Measurements from ENCODE around the gene TLN1.

The TLN1 gene

DNA sequence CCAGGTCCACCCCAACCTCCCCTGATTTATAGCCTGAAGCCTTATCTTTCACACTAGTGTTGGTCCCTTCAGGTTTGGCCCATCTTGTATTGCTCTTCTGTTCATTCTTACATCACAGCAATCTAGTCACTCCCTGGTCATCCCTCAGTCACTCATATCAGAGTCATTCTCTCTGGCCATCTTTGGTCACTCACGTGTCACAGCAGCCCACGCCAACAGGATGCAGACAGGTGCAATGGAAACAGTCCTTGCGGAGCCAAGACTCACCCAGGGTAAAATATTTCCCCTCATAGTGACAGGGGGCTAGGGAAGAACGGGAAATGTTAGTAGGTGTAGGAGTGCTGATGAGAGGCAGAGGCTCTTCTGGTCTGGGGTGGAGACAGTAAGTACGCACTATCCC lies 21.5 kb upstream of the TLN1 start:
- DNase-seq (ENCODE audit: low read depth in 2 of 2), result no peak

DNA sequence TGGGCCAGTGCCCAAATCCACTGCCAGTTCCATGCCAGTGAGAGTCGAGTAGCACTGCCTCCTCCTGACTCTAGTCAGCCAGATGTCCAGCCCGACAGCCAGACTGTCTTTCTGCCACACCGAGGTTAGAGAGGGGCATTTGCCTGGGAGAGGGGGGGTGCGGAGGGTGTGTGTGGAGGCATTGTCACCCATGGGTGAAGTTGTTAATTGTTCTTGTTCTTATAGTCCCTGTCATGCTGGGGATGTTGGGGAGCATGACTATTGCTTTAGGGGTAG lies 18.2 kb upstream of the TLN1 start:
- no peak for DNase-seq (ENCODE audit: low read depth in 2 of 2)

DNA sequence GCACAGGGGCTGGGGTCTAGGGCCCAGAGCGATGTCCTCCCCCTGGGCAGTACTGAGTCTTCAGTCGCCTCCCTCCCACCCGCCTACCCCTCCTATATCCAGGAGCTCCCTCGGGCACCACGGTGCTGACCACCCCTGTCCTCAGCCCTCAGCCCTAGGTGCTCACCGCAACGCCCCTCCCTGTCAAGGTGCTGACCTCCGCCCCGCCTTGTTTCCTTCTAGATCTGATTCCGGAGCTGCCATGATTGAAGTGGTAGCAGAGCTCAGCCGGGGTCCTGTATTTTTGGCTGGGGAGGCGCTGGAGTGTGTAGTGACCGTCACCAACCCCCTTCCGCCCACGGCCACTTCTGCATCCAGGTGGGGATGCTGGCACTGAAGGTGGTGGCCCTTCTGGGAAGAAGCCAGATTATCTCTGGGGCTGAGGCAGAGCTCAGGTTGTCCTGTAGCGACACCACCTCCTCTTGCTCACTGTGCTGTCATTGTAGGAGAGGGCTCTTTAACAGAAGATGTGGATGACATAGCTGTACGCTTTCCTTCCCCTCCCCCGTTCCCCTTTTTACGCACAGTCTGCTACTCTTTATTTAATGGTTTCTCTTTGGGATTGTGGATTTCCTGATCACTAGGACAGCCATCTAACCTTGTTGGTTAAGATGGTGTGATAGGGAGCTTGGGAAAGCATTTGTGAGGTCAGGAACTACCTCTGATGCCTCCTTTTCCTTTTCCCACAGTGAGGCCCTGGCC lies 17.7 kb upstream of the TLN1 start:
- no peak for DNase-seq (ENCODE audit: low read depth in 2 of 2)

DNA sequence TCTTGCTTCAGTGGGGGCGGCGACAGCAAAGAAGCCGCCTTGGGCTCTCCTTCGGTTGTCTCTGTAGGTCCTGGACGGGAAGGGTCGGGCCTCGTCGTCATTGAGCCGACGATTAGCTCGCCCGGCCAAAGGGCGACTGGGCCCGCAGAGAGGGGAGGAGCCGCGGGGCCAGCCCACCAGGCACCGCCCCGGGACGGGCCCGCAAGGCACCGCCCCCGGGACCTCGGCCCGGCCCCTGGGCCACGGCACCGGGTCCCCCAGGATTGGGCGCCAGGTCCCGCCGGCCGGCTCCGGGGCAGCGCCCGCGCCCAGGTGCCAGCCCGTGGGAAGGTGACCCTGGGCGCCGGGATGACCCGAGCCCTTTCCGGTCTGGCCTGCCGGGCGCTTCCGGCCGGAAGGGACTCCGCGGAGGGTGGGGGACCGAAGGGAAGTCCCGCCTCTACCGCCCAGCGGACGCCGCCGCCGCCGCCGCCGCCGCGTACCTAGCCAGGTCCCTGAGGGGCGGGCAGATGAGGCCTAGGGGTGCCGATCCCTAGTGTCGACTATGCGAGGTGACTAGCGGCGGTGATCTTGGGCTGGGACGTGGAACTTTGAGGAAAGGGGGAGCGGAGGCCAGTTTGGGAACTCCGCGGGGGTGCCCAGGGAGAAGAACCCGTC lies 17.0 kb upstream of the TLN1 start, which contains the start of the genes GBA2 and RGP1:
GBA2 (minus strand) TSS at position 371 of the 657 bp plus-strand sequence. CDS start 524 bp downstream, outside the sequence.
RGP1 (plus strand) TSS at position 430 of the 657 bp plus-strand sequence. CDS start 469 bp downstream, outside the sequence.
- DNase-seq (ENCODE audit: low read depth in 2 of 2), result peak in 1 of 2 donors; percentile 59

DNA sequence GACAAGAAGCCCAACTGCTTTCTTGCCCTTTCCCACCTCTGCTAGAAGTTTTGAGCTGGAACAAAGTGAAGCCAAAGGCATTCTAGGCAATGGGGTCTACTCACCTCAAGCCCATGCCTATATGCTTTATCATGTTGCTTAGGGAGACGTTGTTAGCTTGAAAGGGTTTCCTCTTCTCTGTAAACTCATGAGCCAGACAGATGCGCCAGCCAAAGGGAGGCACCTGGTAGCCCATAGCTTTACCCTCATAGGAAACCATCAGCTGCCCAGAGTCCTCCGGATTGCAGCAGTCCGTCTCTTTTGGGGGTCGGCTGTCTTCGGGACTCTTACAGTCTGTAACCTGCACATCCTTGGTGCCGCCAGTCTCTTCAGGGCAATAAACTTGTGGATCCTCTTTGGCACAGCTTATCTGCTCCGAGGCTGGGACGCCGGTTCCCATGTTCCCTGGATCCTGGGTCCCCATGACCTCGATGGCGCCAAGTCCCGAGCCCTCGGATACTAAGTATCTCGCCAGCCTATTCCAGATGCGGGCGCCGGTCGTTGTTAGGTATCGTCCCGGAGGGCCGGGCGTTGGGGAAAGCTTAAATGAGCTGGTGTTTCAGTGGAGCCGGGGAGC lies 16.4 kb upstream of the TLN1 start:
- no peak for DNase-seq (ENCODE audit: low read depth in 2 of 2)

DNA sequence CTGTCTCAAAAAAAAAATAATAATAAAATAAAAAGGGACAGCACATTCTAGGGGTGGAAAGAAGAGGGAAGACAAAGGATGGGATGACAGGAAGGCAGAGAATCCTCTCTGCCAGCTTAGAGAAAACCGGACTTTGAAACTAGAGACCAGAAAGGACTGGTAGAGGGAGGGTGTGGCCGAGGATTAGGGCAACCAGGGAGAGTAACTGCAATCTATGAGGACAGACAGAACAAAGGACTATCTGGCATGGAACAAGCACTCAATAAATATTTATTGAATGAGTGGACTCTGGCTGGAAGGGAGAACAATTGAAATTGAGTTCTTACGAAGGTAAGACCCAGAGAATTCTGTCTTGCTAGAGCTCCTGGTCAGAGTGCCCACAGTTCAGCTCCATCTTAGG lies 14.6 kb upstream of the TLN1 start:
- DNase-seq (ENCODE audit: low read depth in 2 of 2), result no peak

DNA sequence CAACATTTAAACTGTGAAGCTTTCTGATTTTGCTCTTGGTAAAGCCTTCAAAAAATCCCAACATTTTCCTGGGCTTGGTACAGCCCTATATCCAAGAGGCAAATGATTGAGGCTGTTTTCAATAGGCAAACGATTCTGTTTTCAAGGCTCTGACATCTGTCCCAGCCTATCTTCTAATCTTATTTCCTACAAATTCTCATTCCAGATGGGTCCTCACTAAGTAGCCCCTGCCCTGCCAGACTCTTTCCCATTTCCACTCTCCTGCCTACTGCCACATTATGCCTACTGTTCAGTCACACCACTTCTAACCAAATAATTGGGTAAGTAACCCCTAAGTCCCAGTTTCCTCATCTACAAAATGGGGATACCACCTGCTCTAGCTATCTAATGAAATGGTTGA lies 13.6 kb upstream of the TLN1 start:
- no peak for DNase-seq (ENCODE audit: low read depth in 2 of 2)

DNA sequence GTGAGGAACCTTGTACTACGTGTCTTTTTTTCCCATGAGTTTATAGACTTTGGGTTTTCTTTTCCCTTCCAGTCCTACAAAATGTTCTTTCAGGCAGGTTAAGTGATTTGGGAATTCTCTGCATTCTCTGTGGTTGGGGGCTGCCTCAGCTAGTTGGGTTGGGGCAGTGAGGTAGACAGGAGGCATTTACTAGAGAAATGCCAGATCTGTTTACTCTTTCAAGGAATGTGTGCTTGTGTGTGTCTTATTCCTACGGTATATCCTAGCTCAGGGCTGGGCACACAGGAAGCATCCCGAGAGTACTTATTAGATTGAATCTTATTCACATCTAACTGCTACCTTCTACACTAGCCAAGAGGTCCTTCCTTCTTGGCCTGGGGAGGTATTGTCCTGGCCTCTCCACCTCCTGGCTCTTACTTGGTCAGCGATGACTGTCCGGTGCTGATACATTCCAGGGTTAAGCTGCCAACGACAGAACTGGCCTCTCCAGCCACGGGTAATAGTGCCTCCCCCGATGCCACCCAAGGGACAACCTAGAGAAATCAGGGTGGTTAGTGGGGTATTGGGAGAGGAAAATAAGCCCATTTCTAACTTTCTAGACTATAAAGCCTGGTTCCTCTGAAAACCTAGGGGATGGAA lies 12.0 kb upstream of the TLN1 start:
- DNase-seq (ENCODE audit: low read depth in 2 of 2), result no peak

DNA sequence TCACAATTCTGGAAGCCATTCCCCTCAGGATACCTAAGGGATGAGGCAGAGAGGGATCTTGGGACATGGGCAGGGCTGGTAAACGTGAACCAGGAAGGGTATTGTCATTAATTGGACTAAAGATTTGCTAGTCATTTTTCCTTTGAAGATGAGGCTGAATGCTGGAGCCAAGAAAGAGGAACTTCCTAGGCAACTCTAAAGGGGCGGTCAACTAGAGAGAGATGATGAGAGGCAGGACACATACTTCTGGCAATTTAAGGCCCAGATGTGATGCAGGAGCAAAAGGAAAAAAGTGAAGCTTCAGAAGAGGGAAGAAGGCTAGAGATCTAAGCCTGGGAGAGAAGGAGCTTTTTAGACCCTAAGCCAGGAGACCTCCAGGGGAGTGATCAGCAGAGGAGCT lies 11.5 kb upstream of the TLN1 start:
- DNase-seq (ENCODE audit: low read depth in 2 of 2), result no peak

DNA sequence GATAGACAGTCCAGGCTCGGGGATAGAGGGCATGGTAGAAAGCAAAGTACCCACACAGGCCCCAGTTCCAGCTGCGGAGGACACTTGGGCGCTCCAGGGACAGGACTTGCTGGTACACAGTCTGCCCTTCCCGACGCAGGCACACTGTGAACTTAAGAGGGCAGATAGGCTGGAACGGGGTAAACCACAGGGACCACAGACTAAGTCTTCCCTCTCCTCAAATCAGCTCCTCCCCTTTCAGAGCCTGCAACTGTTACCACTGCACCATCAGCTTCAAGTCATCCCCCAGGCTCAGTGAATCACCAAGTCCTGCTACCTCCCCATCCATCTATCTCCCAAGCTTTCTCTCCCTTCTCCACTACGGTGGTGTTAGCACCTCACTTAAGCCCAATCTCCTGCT lies 9.7 kb upstream of the TLN1 start:
- no peak for DNase-seq (ENCODE audit: low read depth in 2 of 2)

DNA sequence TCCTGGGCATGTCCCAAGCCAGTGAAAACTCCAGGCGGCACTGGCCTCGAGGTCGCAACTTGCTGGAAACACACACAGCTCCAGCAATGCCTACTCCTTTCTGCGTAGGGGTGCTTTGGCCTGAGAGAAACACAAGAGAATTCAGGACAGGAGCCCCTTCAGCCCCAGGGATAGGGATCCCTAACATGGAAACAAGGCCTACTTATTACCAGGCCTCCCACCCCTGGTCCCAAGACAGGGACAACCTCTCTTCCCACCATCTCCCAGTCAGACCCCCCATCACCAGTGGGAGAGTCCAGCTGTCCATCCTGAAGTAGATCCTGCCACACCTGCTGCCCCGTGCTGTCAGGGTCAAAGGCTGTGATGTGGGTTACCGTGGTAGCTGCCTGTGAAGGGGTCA lies 8.2 kb upstream of the TLN1 start:
- no peak for DNase-seq (ENCODE audit: low read depth in 2 of 2)

DNA sequence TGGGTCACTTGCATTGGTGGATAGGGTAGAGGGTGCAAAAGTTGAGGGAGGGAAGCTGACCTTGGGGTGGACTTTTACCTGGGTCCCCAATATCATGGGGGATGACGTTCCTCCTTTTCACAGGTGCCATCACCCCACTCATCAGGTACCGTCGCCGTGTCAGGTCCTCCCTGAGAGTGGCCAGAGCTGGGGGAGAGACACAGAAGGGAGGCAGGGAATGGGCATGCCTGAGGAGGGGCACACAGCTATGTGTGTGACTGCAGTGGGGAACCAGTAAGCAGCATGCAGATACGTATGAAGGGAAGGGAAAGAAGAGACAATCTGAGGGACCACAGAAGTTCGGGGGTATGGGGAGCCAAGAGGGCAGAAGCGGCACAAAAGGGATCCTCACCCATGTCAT lies 6.9 kb upstream of the TLN1 start:
- no peak for DNase-seq (ENCODE audit: low read depth in 2 of 2)

DNA sequence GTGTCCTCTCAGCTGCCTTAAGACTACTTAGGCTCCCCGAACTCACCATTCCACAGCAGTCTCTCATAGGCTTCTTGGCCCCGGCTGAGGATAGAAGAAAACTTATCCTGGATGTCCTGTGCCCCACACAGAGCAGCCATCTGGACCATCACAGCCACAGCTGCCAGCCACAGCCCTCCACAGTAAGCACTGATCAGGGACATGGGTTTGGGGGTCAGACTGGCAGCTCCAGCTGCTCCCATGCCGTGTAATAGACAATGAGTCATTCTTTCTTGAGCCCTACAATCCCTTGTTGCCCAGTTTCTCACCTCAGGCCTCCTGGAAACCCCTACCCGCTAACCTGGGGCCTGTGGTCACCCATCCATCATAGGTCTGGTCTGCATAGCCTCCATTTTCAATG lies 6.2 kb upstream of the TLN1 start:
- no peak for DNase-seq (ENCODE audit: low read depth in 2 of 2)

DNA sequence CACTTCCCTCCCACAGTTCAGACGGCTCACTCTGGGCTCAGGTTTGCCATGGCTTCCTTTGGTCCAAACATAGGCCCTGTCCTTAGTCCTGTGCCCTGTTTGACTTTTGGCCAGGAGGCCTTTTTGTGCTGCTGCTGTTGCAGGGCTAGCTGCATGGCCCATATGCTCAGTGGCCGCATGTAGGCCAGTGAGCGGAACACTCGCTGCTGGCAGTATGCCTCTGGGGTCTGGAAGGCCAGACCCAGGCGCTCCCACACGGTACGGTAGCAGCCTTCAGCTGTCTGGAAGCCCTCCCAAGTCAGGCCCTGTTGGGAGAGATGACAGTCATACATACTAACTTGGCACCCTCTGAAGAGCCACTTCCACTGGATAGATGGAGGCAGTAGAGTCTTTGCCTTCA lies 5.1 kb upstream of the TLN1 start:
- DNase-seq (ENCODE audit: low read depth in 2 of 2), result no peak

DNA sequence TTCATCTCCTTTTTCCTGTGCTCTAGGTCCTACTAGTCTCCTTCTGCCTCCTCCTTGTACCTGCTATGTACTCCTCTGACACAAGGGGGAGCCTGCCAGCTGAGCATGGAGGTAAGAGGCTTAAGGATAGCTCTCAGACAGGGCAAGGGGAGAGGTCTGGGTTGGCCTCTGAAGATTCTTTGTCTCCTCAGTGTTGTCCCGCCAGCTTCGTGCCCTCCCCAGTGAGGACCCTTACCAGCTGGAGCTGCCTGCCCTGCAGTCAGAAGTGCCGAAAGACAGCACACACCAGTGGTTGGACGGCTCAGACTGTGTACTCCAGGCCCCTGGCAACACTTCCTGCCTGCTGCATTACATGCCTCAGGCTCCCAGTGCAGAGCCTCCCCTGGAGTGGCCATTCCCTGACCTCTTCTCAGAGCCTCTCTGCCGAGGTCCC lies 4.2 kb upstream of the TLN1 start:
- DNase-seq (ENCODE audit: low read depth in 2 of 2), result peak in 1 of 2 donors; percentile 60

DNA sequence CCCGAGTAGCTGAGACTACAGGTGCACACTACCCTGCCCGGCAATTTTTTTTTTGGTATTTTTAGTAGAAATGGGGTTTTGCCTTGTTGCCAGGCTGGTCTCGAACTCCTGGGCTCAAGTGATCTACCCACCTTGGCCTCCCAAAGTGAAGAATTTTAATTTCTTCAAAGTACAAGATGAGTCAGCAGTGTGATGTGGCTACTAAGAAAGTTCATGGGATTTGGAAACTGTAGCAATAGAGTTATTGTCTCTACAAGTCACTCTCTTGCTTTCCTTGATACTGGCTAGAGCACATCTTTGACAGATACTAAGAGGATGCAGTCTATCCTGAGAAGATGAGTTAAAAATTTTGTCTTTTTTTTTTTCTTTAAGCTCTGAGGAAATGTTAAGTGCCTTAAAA lies 2.1 kb upstream of the TLN1 start:
- DNase-seq (ENCODE audit: low read depth in 2 of 2), result no peak

DNA sequence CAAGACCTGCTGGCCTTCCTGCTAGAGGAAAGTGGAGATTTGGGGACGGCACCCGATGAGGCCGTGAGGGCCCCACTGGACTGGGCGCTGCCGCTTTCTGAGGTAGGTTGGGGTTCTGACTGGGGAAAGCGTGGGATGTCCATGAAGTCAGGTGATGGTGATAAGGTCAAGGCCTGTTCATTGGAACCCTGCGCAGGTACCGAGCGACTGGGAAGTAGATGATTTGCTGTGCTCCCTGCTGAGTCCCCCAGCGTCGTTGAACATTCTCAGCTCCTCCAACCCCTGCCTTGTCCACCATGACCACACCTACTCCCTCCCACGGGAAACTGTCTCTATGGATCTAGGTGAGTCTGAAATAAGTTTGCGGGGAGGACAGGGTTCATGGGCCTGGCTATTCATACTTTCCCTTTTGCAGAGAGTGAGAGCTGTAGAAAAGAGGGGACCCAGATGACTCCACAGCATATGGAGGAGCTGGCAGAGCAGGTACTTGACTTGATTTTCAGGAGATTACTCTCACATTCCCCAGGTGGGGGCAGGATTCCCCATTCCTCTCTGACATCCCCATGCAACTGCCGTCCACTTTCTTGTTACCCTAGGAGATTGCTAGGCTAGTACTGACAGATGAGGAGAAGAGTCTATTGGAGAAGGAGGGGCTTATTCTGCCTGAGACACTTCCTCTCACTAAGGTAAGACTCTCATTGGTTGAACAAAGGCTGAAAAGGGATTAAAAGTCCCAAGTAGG lies 976 bp upstream of the TLN1 start:
- no peak for DNase-seq (ENCODE audit: low read depth in 2 of 2)

DNA sequence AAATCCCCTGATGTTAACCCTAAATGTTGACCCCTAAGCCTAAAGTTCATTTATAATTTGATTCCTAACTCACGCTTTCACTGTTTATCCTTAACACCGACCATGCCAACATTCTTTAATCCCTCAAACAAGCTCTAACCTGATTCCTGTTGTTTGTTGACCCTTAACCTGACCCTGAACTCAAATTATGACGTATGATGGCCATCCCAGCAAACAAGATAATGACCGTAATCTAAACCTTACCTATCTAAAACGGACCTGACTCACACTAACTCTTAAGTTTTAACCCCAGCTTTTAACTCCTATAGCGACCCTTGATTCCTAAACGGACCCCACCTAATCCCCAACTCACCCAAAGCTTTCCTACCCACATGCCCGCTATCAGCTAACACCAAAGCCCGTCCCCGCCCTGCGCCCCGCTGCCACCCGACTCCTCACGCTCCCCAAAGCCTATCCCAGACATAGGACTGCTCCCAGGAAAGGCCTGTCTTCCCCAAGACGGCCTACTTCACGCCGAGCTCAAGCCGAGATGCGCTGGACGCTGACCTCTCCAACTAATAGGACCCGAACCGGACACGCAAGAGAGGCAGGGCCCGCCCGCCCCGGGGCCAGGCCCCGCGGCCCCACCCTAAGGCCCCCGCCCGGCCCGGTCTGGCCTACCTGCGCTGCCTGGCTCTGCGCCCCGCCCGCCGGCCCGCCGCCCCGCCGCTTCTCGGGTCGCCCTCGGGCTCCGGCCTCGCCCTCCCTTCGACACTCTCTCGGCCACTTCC lies 395 bp downstream of the TLN1 start:
- DNase-seq (ENCODE audit: low read depth in 2 of 2), result no peak

DNA sequence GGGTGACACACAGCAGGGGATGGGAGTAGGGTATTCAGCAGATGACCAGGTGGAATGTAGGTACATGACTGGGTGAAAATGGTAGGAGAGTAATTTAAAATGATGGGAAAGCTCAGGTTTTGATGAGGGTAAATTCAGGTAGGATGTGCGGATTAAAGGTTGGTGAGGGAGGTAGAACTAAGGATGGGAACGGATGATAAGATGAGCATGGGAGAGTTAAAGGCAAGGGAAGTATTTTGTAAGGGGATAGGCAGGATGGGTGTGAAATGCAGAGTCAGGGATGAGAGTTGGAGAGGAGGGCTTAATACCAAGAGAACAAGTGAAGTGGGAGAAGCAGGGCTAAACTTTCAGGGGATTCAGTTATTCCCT lies 1.5 kb downstream of the TLN1 start:
- no peak for DNase-seq (ENCODE audit: low read depth in 2 of 2)

DNA sequence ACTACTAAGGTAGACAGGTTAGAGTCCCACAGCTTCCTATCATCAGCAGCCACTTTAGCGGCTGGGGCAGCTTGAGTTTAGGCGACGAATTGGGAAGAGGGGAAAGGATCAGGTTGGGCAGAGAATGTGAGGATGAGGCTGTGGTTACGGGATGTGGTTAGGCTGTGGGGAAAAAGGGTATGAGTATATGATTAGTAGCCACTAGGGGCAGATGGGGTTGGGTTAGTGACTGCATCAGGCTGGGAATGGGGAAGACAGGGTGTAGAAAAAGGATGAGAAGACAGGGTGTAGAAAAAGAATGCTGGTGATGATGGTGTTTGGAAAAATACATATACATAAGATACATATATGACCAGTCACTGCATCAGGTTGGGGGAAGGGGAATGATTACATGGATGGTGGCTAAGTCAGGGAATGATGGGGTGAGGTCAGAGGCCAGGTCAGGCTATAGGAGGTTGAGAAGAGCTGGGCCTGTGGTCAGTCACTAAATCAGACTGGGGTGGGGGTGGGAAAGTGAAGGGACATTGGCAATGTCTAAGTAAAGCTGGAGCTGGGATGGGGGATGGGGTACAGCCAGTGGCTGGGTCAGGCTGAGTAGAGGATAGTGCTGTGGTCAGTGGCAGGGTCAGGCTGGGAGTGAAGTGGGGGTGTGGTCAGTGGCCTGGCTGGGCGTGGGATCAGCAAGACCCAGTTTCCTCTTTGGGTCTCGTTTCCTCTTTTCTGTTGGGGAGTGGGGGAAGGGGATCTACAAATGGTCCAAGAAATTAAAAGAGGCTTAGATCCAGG lies 2.1 kb downstream of the TLN1 start:
- no peak for DNase-seq (ENCODE audit: low read depth in 2 of 2)

DNA sequence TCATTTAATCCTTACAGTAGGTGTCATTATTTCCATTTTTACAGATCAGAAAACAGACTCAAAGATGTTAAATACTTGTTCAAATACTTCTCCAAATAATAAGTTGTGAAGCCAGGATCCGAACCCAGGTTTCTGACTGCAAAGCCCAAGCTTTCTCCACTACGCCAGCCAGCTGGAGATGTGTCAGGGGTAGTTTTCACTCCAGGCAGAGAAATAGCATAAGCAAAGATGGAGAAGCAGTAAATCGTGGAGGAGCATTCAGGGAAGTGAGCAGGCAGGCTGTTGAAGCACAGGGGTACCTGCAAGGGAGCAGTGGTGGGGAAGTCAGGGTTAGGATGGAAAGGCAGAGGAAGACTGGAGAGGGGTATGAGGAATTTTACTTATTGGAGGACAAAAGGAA lies 2.9 kb downstream of the TLN1 start:
- no peak for DNase-seq (ENCODE audit: low read depth in 2 of 2)
